Measurements from ENCODE around the gene KCNH4.

DNA sequence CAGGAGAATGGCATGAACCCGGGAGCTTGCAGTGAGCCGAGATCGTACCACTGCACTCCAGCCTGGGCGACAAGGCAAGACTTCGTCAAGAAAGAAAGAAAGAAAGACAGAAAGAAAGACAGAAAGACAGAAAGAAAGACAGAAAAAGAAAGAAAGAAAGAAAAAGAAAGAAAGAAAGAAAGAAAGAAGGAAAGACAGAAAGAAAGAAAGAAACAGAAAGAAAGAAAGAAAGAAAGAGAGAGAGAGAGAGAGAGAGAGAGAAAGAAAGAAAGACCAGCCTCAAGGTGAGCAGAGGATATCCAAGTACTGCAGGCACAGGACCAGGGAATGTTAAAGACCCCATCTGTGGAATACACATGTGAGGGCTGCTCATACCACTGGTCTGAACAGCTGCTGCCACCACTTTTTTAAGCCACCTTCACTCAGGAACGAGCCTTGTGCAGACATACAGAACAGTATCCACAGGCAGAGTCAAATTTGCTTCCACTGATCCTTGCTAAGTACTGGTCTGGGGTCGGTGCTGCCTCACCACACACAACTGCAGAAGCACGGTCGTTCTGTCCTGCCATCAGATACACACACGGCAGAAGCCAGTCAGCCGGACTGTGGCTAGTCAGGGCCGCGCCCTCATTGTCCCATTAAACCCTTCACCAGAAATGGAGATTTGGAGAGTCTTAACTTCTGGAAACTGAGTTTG lies 33.9 kb downstream of the KCNH4 start:
- TF ChIP-seq ZNF274 (IDR thresholded peaks at IDR 0.05; ENCODE audit: low read depth, low read length) (no peak), YY1 (IDR thresholded peaks at IDR 0.05; ENCODE audit: insufficient read depth, insufficient read length) (no peak), SUZ12 (IDR thresholded peaks at IDR 0.05; ENCODE audit: extremely low read depth, insufficient read depth, insufficient read length) (no peak)

Measured in NT2/D1 (cell line).